ENCODE data around the gene DTNA. TPM values are rescaled to one million over a fixed set of nuclear protein-coding genes. Genes with fewer than 3 reads are reported as not detected.

The DTNA gene
- total RNA-seq, result not detected

DNA sequence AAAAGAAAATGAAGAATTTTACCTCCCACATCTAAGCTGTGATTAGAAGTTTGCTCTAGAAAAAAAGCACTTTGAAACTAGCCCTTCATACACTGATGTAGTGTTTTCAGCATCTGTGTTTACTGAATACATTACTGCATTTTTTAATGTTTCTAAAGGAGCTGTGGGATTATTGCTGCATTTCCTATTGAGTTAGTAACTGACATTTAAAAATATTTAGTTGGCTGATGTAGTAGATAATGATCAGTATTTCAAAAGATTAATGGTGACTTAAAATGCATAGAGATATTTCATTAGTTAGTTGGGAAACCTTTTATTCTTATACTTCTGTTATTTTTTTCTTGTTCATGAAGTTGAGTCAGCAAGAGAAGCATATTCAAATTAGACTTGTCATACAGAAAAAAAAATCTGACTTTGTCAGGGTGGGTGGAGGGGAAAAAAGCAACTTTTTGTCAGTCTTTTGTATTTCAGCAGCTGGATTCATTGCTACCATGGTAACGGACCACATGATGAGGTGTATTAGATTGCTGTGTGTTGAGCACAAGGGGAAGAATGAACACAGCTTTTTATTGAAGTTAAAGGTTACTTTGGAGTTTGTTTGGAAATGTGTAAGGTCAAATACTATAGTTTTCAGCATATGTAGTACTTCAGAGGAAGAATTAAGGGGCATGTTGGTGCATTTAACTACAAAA, at the start of gene DTNA:
TSS of gene DTNA (plus strand) at position 549 of the 692 bp plus-strand sequence. CDS start 45,679 bp downstream, outside the sequence.

Data from activated naive CD4-positive, alpha-beta T cell treated with anti-CD3 and anti-CD28 coated beads, Interleukin-2, amount 10 ng/mL, durations not matched to agents 5 hours and 36 hours (primary cell).